ENCODE measurements around the gene ARHGAP29. TPM values are rescaled to one million over a fixed set of nuclear protein-coding genes. Genes with fewer than 3 reads are reported as not detected.

ARHGAP29 gene
- total and polyA plus RNA-seq, 8 donors, result 5.1 to 15.8 (median 9.7) TPM

DNA sequence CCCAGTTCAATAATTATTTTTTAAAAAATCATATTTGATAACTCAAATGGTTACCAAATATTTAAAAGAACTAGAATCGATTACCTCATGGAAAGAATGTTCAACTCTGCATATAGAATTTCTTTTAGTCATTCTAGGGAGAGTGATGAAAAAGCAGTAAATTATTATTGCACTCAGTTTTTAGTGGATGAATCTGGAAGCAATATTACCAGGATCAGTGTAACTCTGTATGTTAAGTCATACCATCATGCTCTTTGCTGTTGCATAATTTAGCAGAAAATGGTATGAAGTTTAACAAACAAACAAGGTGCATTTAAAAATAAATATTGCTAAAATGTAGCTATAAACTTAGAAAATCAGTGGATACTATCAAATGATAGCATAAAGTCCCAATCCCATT is 46.1 kb upstream of the ARHGAP29 start:
- no peak for FAIRE-seq

DNA sequence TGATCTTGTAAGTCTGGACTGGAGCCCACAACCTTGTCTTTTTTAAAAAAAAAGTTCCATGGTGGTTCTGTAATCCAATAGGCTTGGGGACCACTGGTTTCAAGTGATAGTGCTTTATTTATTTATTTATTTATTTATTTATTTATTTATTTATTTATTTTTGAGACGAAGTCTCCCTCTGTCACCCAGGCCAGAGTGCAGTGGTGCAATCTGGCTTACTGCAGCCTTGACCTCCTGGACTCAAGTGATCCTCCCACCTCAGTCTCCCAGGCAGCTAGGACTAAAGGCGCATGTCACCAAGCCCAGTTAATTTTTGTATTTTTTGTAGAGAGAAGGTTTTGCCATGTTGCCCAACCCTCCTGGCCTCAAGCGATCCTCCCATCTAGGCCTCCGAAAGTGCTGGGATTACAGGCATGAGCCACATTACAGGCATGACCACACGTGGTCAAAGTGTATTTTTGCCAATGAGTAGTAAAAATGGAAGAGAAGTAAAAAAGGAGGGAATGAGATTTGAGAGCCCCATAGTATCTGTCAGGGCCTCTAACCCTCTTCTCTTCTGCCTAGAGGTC is 44.8 kb upstream of the ARHGAP29 start:
- H3K36me3 ChIP-seq, result no peaks in the 10 kb centered on the region
- DNase-seq (no peak), ATAC-seq (no peak), FAIRE-seq (no peak)
- no peak overlapping the region for H3K27ac ChIP-seq
- no peaks in the 10 kb centered on the region for H3K4me1 ChIP-seq
- TF ChIP-seq, protein P1, sequence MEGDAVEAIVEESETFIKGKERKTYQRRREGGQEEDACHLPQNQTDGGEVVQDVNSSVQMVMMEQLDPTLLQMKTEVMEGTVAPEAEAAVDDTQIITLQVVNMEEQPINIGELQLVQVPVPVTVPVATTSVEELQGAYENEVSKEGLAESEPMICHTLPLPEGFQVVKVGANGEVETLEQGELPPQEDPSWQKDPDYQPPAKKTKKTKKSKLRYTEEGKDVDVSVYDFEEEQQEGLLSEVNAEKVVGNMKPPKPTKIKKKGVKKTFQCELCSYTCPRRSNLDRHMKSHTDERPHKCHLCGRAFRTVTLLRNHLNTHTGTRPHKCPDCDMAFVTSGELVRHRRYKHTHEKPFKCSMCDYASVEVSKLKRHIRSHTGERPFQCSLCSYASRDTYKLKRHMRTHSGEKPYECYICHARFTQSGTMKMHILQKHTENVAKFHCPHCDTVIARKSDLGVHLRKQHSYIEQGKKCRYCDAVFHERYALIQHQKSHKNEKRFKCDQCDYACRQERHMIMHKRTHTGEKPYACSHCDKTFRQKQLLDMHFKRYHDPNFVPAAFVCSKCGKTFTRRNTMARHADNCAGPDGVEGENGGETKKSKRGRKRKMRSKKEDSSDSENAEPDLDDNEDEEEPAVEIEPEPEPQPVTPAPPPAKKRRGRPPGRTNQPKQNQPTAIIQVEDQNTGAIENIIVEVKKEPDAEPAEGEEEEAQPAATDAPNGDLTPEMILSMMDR (IDR thresholded peaks at IDR 0.05), result no peak
- 86% methylated on average over 5 of the region's 5 CpGs for WGBS, 2 donors
- H3K9me3 ChIP-seq, result no peaks in the 10 kb centered on the region
- no peak overlapping the region for H3K4me3 ChIP-seq
- intact Hi-C loops (cut with DNase I), result no loop called here
- H3K27me3 ChIP-seq, result no peaks in the 10 kb centered on the region

More for the DNA sequence above, 46.1 kb upstream of the ARHGAP29 start:
- ATAC-seq (no peak), DNase-seq (no peak)
- TF ChIP-seq, protein P1 (IDR thresholded peaks at IDR 0.05), result no peak
- Histone ChIP-seq H3K4me3 (no peak overlapping the region), H3K9me3 (no peaks in the 10 kb centered on the region), H3K27me3 (no peaks in the 10 kb centered on the region), H3K4me1 (no peaks in the 10 kb centered on the region), H3K36me3 (no peaks in the 10 kb centered on the region), H3K27ac (no peak overlapping the region)
- intact Hi-C loops (cut with DNase I), result no loop called here
- 63 to 87% methylated on average over 1 of the region's 1 CpG for WGBS, 2 donors

DNA sequence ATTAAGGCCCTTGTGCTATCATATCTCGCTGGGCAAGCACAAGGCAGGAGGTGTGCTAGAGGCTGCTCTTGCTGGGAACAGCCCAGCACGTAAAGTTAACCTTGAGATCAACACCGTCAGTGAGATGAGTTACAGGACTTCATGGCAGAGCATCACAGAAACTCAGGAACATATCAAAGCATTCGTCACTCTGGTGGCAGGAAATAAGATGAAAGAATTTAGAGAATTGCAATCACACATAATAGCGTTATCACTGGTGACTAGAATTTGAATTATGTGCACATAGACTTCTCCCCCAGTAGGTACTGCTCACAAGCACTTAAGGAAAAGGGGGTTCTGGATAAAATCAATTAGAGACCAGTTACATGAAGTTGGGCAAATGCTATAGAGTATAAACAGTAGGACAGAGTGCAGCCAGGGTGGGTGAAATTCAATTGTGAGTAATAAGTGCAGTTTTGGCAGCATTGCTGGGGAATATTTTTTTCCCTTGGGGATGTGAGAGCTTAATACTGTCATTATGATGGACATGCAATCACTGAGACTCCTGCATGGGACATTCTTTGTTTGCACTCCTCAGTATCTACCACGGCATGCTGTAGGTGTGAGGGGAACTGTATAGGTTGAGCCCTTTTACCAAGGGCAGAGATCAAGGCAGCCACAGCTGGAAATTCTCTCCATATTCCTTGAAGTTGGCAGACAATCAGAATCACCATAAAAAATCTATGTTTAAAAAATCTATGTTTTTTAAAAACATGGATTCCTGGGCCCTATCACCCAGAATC is 44.2 kb upstream of the ARHGAP29 start:
- no peak for DNase-seq
- no peaks in the 10 kb centered on the region for H3K4me1 ChIP-seq
- WGBS, 2 donors, result 39 to 42% methylated on average over 6 of the region's 6 CpGs
- no peaks in the 10 kb centered on the region for H3K36me3 ChIP-seq
- H3K27me3 ChIP-seq, result no peaks in the 10 kb centered on the region
- intact Hi-C loops (cut with DNase I), result no loop called here
- no peaks in the 10 kb centered on the region for H3K9me3 ChIP-seq
- no peak overlapping the region for H3K27ac ChIP-seq
- TF ChIP-seq, protein P1 (IDR thresholded peaks at IDR 0.05), result no peak
- no peak for ATAC-seq
- H3K4me3 ChIP-seq, result no peak overlapping the region
- FAIRE-seq, result no peak

DNA sequence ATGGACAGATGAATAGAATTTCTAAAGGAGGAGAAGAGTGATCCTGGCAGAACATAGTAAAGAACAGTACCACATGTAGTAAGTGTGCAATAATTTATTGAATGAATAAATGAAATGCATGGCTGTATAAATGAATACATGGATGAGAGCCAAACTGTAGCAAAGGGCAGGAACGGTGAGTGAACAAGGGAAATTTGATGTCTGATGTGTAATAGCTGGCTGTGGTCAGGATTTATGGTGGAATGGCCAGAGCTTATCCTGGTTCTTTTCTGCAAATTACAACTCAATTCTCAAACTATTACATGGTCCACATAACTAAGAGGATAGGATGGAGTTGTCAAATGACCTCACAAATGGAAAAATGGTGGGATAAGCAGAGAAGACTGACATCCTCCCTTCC is 43.2 kb upstream of the ARHGAP29 start:
- DNase-seq (no peak), ATAC-seq (no peak), FAIRE-seq (no peak)
- TF ChIP-seq, protein P1 (IDR thresholded peaks at IDR 0.05), result no peak
- intact Hi-C loops (cut with DNase I), result no loop called here
- no peak overlapping the region for H3K27ac ChIP-seq
- no peak overlapping the region for H3K4me3 ChIP-seq
- no peaks in the 10 kb centered on the region for H3K4me1 ChIP-seq
- WGBS, 2 donors, result 60 to 77% methylated on average over 1 of the region's 1 CpG
- H3K36me3 ChIP-seq, result no peaks in the 10 kb centered on the region
- H3K9me3 ChIP-seq, result no peaks in the 10 kb centered on the region
- no peaks in the 10 kb centered on the region for H3K27me3 ChIP-seq

DNA sequence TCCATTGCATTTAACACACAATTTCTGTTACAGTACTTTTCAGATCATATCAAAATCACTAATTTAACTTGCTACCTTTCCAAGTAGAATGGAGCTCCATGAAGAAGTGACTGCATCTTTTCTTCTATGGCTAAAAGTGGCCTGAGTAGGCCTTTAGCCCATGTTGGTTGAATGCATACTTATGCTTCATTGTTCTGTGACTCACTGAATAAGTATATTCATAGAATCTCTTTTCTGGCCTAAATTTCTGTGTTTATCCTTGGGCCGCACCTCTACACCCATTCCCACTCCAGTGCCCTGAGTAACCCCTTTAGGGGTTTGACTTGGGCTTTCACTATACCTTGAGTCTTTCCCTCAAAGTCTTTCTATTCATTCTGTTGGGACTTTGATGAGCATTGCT is 42.1 kb upstream of the ARHGAP29 start:
- Histone ChIP-seq H3K4me3 (no peak overlapping the region), H3K36me3 (no peaks in the 10 kb centered on the region), H3K27me3 (no peaks in the 10 kb centered on the region), H3K27ac (no peak overlapping the region), H3K9me3 (no peaks in the 10 kb centered on the region), H3K4me1 (no peaks in the 10 kb centered on the region)
- no peak for DNase-seq
- no peak for FAIRE-seq
- no peak for ATAC-seq
- 83 to 88% methylated on average over 1 of the region's 1 CpG for WGBS, 2 donors
- TF ChIP-seq, protein P1 (IDR thresholded peaks at IDR 0.05), result no peak
- intact Hi-C loops (cut with DNase I), result no loop called here

Measured in pancreas (tissue), 10 donors.